MM.1S (cell line): Measurements from ENCODE around the gene SQOR.

Experiments used
- DNase-seq: peaks from one replicate; pipeline ENCODE4 v3.0.0-alpha.2; 2015
- H2AFZ ChIP-seq: fragments of 300-600 bp; sonication (generic); 2 replicates; pipeline ENCODE4 v1.6.0; 2016; ENCODE audit warnings: antibody characterized with exemption, low read length
- H3F3A ChIP-seq: fragments of 300-600 bp; sonication (generic); 2 replicates; pipeline ENCODE4 v1.6.1; 2016; ENCODE audit warnings: mild to moderate bottlenecking, antibody characterized with exemption, low read length, moderate library complexity, mixed read lengths; ENCODE audit not compliant: insufficient read depth
- H3K27ac ChIP-seq: fragments of 300-600 bp; sonication (generic); 2 replicates; pipeline ENCODE4 v1.5.1; 2016; ENCODE audit warnings: mild to moderate bottlenecking, low read length
- H3K27me3 ChIP-seq: fragments of 300-600 bp; sonication (generic); replicated peaks from 2 replicates; pipeline ENCODE4 v1.6.0; 2016; ENCODE audit warnings: low read length; ENCODE audit not compliant: insufficient read depth
- H3K36me3 ChIP-seq: fragments of 300-600 bp; sonication (generic); replicated peaks from 2 replicates; pipeline ENCODE4 v1.6.1; 2016; ENCODE audit warnings: mild to moderate bottlenecking, low read length, mixed read lengths; ENCODE audit not compliant: insufficient read depth
- H3K4me1 ChIP-seq: fragments of 300-600 bp; sonication (generic); 2 replicates; pipeline ENCODE4 v1.6.1; 2016; ENCODE audit warnings: low read length, mixed read lengths
- H3K4me2 ChIP-seq: fragments of 300-600 bp; sonication (generic); 2 replicates; pipeline ENCODE4 v1.6.0; 2016; ENCODE audit warnings: low read depth, low read length
- H3K4me3 ChIP-seq: fragments of 300-600 bp; sonication (generic); 2 replicates; pipeline ENCODE4 v1.5.1; 2016; ENCODE audit warnings: low read length, mixed read lengths
- H3K79me2 ChIP-seq: fragments of 300-600 bp; sonication (generic); 2 replicates; pipeline ENCODE4 v1.6.1; 2016; ENCODE audit warnings: mixed run types, low read length, mixed read lengths
- H3K9ac ChIP-seq: fragments of 300-600 bp; sonication (generic); 2 replicates; pipeline ENCODE4 v1.6.1; 2016; ENCODE audit warnings: low read length, mixed read lengths
- H3K9me2 ChIP-seq: fragments of 300-600 bp; sonication (generic); replicated peaks from 2 replicates; pipeline ENCODE4 v1.6.1; 2016; ENCODE audit warnings: mild to moderate bottlenecking, low read length, mixed read lengths; ENCODE audit not compliant: insufficient read depth
- H3K9me3 ChIP-seq: fragments of 300-600 bp; sonication (generic); replicated peaks from 2 replicates; pipeline ENCODE4 v1.6.1; 2016; ENCODE audit warnings: mild to moderate bottlenecking, low read length, mixed read lengths; ENCODE audit not compliant: insufficient read depth
- H4K20me1 ChIP-seq: fragments of 300-600 bp; sonication (generic); 2 replicates; pipeline ENCODE4 v1.6.1; 2016; ENCODE audit warnings: mild to moderate bottlenecking, low read length, moderate library complexity, mixed read lengths; ENCODE audit not compliant: insufficient read depth
- CTCF ChIP-seq: fragments of 300-600 bp; sonication (generic); IDR thresholded peaks from 2 replicates; pipeline ENCODE4 v1.5.1; 2016; ENCODE audit warnings: antibody characterized with exemption, low read length, mixed read lengths
- EZH2 ChIP-seq: fragments of 300-600 bp; sonication (generic); optimal IDR thresholded peaks from 2 replicates; pipeline ENCODE3; 2017; ENCODE audit warnings: low read depth, mild to moderate bottlenecking, antibody characterized with exemption, low read length, mixed read lengths
- EZH2phosphoT487 ChIP-seq: fragments of 300-600 bp; sonication (generic); IDR thresholded peaks from 2 replicates; pipeline ENCODE4 v1.6.1; 2018; ENCODE audit warnings: antibody characterized with exemption, low read length

The SQOR gene

DNA sequence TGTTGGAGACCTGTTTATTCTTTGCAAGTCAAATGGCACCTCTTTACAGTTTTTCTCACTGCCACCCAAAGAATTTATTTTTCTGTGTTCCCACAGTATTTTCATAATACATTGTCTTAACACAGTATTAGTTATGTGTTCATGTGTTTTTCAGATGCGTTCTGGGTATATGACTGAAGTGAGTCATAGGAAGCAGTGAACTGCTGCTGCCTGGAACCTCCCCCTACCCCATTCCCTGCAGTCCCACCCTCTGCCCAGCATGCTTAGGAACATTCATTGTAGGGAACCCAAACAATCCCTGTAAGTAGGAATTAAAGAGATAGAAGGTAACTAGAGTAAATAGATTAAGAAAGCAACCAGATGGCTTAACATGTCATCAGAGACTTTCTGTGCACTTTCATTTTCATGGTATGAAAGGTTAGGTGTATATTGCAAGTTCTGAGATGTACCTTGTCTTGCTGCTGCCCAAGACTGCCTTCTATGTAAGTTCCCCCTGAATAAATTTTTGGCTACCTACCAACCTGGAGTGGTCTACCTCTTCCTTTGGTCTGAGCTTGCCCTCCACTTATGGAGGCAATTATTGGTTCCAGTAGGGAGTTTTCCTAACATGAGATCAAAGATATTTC is 21.9 kb upstream of the SQOR start:
- no peaks in the 10 kb centered on the region for H3K79me2 ChIP-seq
- no peaks in the 10 kb centered on the region for H4K20me1 ChIP-seq
- no peaks in the 10 kb centered on the region for H3K9me2 ChIP-seq
- no peak overlapping the region for H3K9ac ChIP-seq
- H3K4me3 ChIP-seq = no peak overlapping the region
- H3K27me3 ChIP-seq = no peaks in the 10 kb centered on the region
- no peaks in the 10 kb centered on the region for H3F3A ChIP-seq
- no peaks in the 10 kb centered on the region for H3K36me3 ChIP-seq
- no peaks in the 10 kb centered on the region for H3K9me3 ChIP-seq
- peaks cover 12% of the 10 kb centered on the region; the same call in 1 of the 2 replicates for H3K4me1 ChIP-seq
- peak; percentile 46 for DNase-seq
- H3K4me2 ChIP-seq = peak overlapping the region; percentile 38; the same call in 1 of the 2 replicates
- H3K27ac ChIP-seq = no peak overlapping the region
- no peak overlapping the region for H2AFZ ChIP-seq
- TF ChIP-seq EZH2 (no peak), EZH2phosphoT487 (no peak), CTCF (no peak)

DNA sequence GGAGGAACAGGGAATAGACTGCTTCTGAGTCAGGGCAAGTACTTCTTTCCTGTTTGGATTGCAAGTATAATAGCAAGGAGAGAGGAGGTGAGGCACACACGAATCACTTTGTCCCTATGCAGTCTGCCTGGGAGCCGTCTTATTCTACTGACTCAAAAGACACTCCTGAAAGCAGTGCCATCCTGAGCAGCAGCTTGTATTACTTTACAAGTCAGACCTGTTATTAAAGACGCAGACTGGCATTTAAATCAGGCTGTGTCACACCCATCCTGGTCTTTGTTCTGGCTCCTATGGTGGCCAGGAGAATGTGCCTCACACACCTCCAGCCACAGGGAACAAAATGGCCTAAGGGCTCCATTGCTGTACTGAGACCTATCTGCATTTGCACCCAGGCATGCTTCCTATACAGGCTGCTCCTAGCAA is 17.9 kb upstream of the SQOR start:
- Histone ChIP-seq H3K4me1 (peaks cover 12% of the 10 kb centered on the region; the same call in 1 of the 2 replicates), H3K9me3 (no peaks in the 10 kb centered on the region), H3K27ac (no peak overlapping the region), H3K79me2 (no peaks in the 10 kb centered on the region), H4K20me1 (no peaks in the 10 kb centered on the region), H3K27me3 (no peaks in the 10 kb centered on the region), H3K4me3 (no peak overlapping the region), H2AFZ (no peak overlapping the region), H3F3A (no peaks in the 10 kb centered on the region), H3K9me2 (no peaks in the 10 kb centered on the region), H3K9ac (no peak overlapping the region), H3K4me2 (no peak overlapping the region), H3K36me3 (no peaks in the 10 kb centered on the region)
- DNase-seq = no peak
- TF ChIP-seq EZH2phosphoT487 (no peak), EZH2 (no peak), CTCF (no peak)

DNA sequence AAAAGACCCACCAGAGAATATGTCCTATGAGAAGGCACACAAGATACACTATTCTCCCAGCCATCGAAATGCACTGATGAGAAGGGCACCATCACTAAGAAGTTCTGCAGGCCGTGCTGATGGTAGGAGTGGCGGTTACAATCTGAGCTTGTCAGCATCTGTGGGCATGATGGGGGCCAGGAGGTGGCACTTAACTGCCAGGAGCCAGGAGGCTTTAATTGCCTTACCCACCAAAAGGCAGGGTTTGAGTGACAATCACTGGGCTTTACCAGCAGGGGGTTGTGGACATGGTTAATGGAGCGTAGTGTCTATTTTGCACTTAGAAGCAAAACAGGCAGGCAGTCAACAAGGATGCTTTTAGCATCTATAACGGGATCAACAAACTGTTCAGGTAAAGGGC is 16.0 kb upstream of the SQOR start:
- H3K4me1 ChIP-seq = no peaks in the 10 kb centered on the region
- H3K9ac ChIP-seq = no peak overlapping the region
- TF ChIP-seq EZH2phosphoT487 (no peak), CTCF (peak; percentile 12; the same call in 1 of the 2 replicates)
- H2AFZ ChIP-seq = no peak overlapping the region
- no peaks in the 10 kb centered on the region for H3F3A ChIP-seq
- H3K9me3 ChIP-seq = no peaks in the 10 kb centered on the region
- H3K27me3 ChIP-seq = no peaks in the 10 kb centered on the region
- no peak overlapping the region for H3K4me2 ChIP-seq
- no peaks in the 10 kb centered on the region for H3K9me2 ChIP-seq
- no peaks in the 10 kb centered on the region for H3K36me3 ChIP-seq
- no peak overlapping the region for H3K27ac ChIP-seq
- no peaks in the 10 kb centered on the region for H4K20me1 ChIP-seq
- H3K79me2 ChIP-seq = no peaks in the 10 kb centered on the region
- no peak overlapping the region for H3K4me3 ChIP-seq
- DNase-seq = no peak
